ENCODE data around the gene MRPL55.

The MRPL55 gene

GRCh38 chr1:228123505-228123904, 14.4 kb upstream of the MRPL55 start:
- TF ChIP-seq MAX (IDR thresholded peaks at IDR 0.05): no peak
- no peak for TF ChIP-seq USF1 (IDR thresholded peaks at IDR 0.05)

GRCh38 chr1:228122921-228123441, 13.9 kb upstream of the MRPL55 start:
- TF ChIP-seq FOXM1 (IDR thresholded peaks at IDR 0.05; ENCODE audit: borderline replicate concordance, low read depth): no peak
- no peak for TF ChIP-seq RAD21 (IDR thresholded peaks at IDR 0.05; ENCODE audit: low read depth)
- TF ChIP-seq USF1 (IDR thresholded peaks at IDR 0.05): no peak
- TF ChIP-seq YY1 (IDR thresholded peaks at IDR 0.05; ENCODE audit: low read depth): no peak
- no peak for TF ChIP-seq CEBPB (IDR thresholded peaks at IDR 0.05)
- no peak for TF ChIP-seq TAF1 (IDR thresholded peaks at IDR 0.05; ENCODE audit: low read depth)
- no peak for TF ChIP-seq TEAD4 (IDR thresholded peaks at IDR 0.05)
- no peak for TF ChIP-seq REST (IDR thresholded peaks at IDR 0.05; ENCODE audit: low read depth)
- TF ChIP-seq ZBTB7A (IDR thresholded peaks at IDR 0.05; ENCODE audit: low read depth): no peak
- TF ChIP-seq TCF12 (IDR thresholded peaks at IDR 0.05; ENCODE audit: low read depth): no peak
- no peak for TF ChIP-seq NFIC (IDR thresholded peaks at IDR 0.05)
- TF ChIP-seq EGR1 (IDR thresholded peaks at IDR 0.05): no peak
- TF ChIP-seq EP300 (IDR thresholded peaks at IDR 0.05; ENCODE audit: borderline replicate concordance): no peak
- no peak for TF ChIP-seq CREB1 (IDR thresholded peaks at IDR 0.05; ENCODE audit: low read depth)
- TF ChIP-seq MAX (IDR thresholded peaks at IDR 0.05): no peak

- TF ChIP-seq REST (IDR thresholded peaks at IDR 0.05; ENCODE audit: low read depth) (no peak), FOXM1 (IDR thresholded peaks at IDR 0.05; ENCODE audit: borderline replicate concordance, low read depth) (no peak), EGR1 (IDR thresholded peaks at IDR 0.05) (no peak)
Observed at GRCh38 chr1:228120857-228121489, 11.9 kb upstream of the MRPL55 start.

- TF ChIP-seq CEBPB (IDR thresholded peaks at IDR 0.05): no peak
- TF ChIP-seq FOXM1 (IDR thresholded peaks at IDR 0.05; ENCODE audit: borderline replicate concordance, low read depth): no peak
- no peak for TF ChIP-seq YY1 (IDR thresholded peaks at IDR 0.05; ENCODE audit: low read depth)
- TF ChIP-seq TEAD4 (IDR thresholded peaks at IDR 0.05): no peak
- TF ChIP-seq CREB1 (IDR thresholded peaks at IDR 0.05; ENCODE audit: low read depth): no peak
- TF ChIP-seq TAF1 (IDR thresholded peaks at IDR 0.05; ENCODE audit: low read depth): no peak
- no peak for TF ChIP-seq MAX (IDR thresholded peaks at IDR 0.05)
- no peak for TF ChIP-seq TCF12 (IDR thresholded peaks at IDR 0.05; ENCODE audit: low read depth)
- no peak for TF ChIP-seq NFIC (IDR thresholded peaks at IDR 0.05)
- no peak for TF ChIP-seq EGR1 (IDR thresholded peaks at IDR 0.05)
- no peak for TF ChIP-seq REST (IDR thresholded peaks at IDR 0.05; ENCODE audit: low read depth)
- no peak for TF ChIP-seq USF1 (IDR thresholded peaks at IDR 0.05)
- no peak for TF ChIP-seq EP300 (IDR thresholded peaks at IDR 0.05; ENCODE audit: borderline replicate concordance)
- no peak for TF ChIP-seq ZBTB7A (IDR thresholded peaks at IDR 0.05; ENCODE audit: low read depth)
- no peak for TF ChIP-seq RAD21 (IDR thresholded peaks at IDR 0.05; ENCODE audit: low read depth)
Observed at GRCh38 chr1:228120351-228120750, 11.3 kb upstream of the MRPL55 start.
